Measurements from ENCODE around the gene THEMIS.

GRCh38 chr6:127921982-127922381, 21.1 kb upstream of the THEMIS start:
- TF ChIP-seq EZH2 (IDR thresholded peaks at IDR 0.05) = no peak
- no peak for TF ChIP-seq POLR2AphosphoS5 (IDR thresholded peaks at IDR 0.05; ENCODE audit: borderline replicate concordance, low read depth, low read length)
- TF ChIP-seq FOXP2 (optimal IDR thresholded peaks at IDR 0.05; ENCODE audit: control extremely low read depth, extremely low read length, insufficient read depth) = no peak
